ENCODE results near the gene CT45A7.
"Not testable (repeated sequence)": the region's sequence is repeated elsewhere in the genome, so short reads cannot be mapped to it uniquely, and the experiment has no call there.

CT45A7 gene

GRCh38 chrX:135837180-135837579 is at the start of gene CT45A7:
CT45A7 (minus strand) TSS chrX:135837280; CDS start chrX:135833533, 3,747 bp downstream.
- not testable (repeated sequence) for DNase-seq (ENCODE audit: low spot score)

DNA sequence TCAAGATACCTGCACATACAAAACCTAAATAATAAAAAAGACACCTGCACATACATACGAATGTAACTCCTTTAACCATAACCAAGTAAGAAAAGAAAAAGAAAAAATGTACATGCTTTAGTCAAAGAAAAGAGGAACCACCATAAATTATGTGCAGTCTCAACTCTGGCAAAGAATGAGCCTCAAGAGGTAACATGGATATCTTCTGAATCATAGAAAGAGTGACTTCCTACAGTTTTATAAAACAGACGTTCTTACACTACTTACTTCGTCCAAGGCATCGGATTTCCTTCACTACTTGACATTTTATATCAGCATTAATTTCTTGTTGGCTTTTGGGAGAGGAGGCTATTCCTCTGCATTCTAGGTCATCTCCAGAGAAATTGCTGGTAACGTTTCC is 45.7 kb upstream of the CT45A7 start:
- DNase-seq (ENCODE audit: low spot score) = not testable (repeated sequence)

GRCh38 chrX:135871712-135872111 is 34.6 kb upstream of the CT45A7 start, which contains the start of gene CT45A9:
CT45A9 (minus strand) TSS chrX:135871812; CDS start chrX:135868061, 3,751 bp downstream.
- not testable (repeated sequence) for DNase-seq (ENCODE audit: low spot score)

DNA sequence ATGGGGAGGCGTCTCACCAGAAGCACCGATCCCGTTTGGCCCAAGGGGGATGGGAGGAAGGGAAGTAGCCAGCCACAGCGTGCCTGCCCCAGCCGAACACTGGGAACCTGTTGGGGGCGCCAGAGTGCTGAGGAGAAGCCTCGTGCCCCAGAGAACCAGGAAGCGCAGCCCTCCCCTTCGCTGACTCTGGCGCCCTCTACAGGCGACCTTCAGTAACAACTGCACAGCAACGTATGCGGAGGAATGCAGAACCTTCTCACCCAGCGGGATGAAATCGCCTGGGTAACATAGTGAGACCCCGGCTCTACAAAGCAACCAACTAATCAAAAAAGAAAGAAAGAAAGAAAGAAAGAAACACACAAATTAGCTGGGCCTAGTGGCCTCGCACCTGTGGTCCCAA is 17.4 kb upstream of the CT45A7 start, which contains the start of gene CT45A8:
Gene CT45A8 (minus strand): TSS at position 101 of the 400 bp plus-strand sequence. CDS start 3,755 bp downstream, outside the sequence.
- DNase-seq (ENCODE audit: low spot score) = not testable (repeated sequence)

DNA sequence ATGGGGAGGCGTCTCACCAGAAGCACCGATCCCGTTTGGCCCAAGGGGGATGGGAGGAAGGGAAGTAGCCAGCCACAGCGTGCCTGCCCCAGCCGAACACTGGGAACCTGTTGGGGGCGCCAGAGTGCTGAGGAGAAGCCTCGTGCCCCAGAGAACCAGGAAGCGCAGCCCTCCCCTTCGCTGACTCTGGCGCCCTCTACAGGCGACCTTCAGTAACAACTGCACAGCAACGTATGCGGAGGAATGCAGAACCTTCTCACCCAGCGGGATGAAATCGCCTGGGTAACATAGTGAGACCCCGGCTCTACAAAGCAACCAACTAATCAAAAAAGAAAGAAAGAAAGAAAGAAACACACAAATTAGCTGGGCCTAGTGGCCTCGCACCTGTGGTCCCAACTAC is 17.2 kb downstream of the CT45A7 start, which contains the start of gene CT45A2:
Gene CT45A2 (minus strand): TSS at position 101 of the 400 bp plus-strand sequence. CDS start 3,747 bp downstream, outside the sequence.
- DNase-seq (ENCODE audit: low spot score) = not testable (repeated sequence)

DNA sequence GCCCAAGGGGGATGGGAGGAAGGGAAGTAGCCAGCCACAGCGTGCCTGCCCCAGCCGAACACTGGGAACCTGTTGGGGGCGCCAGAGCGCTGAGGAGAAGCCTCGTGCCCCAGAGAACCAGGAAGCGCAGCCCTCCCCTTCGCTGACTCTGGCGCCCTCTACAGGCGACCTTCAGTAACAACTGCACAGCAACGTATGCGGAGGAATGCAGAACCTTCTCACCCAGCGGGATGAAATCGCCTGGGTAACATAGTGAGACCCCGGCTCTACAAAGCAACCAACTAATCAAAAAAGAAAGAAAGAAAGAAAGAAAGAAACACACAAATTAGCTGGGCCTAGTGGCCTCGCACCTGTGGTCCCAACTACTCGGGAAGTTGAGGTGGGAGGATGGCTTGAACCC is 34.4 kb downstream of the CT45A7 start, which contains the start of gene CT45A6:
Gene CT45A6 (minus strand): TSS at position 101 of the 400 bp plus-strand sequence. CDS start 3,794 bp downstream, outside the sequence.
- DNase-seq (ENCODE audit: low spot score) = not testable (repeated sequence)

- not testable (repeated sequence) for DNase-seq (ENCODE audit: low spot score)
Measured at GRCh38 chrX:135785403-135785802, 51.7 kb downstream of the CT45A7 start, which contains the start of gene CT45A5. CT45A5 (minus strand) TSS chrX:135785503; CDS start chrX:135781729, 3,774 bp downstream.
